ENCODE data around the gene PKN1.
A peak's percentile ranks its signal among the peaks of the same experiment; 100 is the strongest.

The PKN1 gene

GRCh38 chr19:14487370-14488125 lies 54.4 kb downstream of the PKN1 start:
- Histone ChIP-seq H3K4ac (ENCODE audit: low read depth, low read length) (no peak overlapping the region), H3K79me1 (ENCODE audit: low read length) (no peaks in the 10 kb centered on the region), H3K27ac (ENCODE audit: low read depth, low read length) (no peak overlapping the region), H2AK5ac (ENCODE audit: low read length) (no peak overlapping the region), H3K36me3 (ENCODE audit: control insufficient read depth in 1 of 2, insufficient read depth in 2 of 2, low read length in 2 of 2) (peaks cover 26 to 29% of the 10 kb centered on the region in 2 experiments), H3K9ac (ENCODE audit: low read length) (no peak overlapping the region), H2AFZ (ENCODE audit: insufficient read depth, low read length, poor library complexity) (no peak overlapping the region), H2BK120ac (ENCODE audit: insufficient read depth, low read length, poor library complexity) (no peak overlapping the region), H2BK5ac (ENCODE audit: low read depth, low read length, poor library complexity) (no peak overlapping the region), H3K9me3 (ENCODE audit: insufficient read depth, low read depth, low read length) (peaks cover 2% of the 10 kb centered on the region), H2BK12ac (ENCODE audit: low read length) (no peak overlapping the region), H4K91ac (ENCODE audit: low read depth, low read length) (no peak overlapping the region), H3K4me1 (ENCODE audit: control insufficient read depth in 1 of 2, insufficient read depth in 2 of 2, low read length in 2 of 2) (no peaks in the 10 kb centered on the region), H3K79me2 (ENCODE audit: control insufficient read depth, insufficient read depth, low read length, poor library complexity) (no peaks in the 10 kb centered on the region), H3K18ac (ENCODE audit: low read length) (no peak overlapping the region), H3K4me3 (ENCODE audit: low read depth, low read length) (no peak overlapping the region), H4K8ac (ENCODE audit: low read depth, low read length) (no peak overlapping the region), H3K27me3 (ENCODE audit: insufficient read depth, low read length) (no peaks in the 10 kb centered on the region), H3K14ac (ENCODE audit: low read length) (no peak overlapping the region), H4K12ac (ENCODE audit: low read depth, low read length) (no peak overlapping the region), H3K4me2 (ENCODE audit: low read length) (no peak overlapping the region), H3K23ac (ENCODE audit: low read length) (no peak overlapping the region)
- no peak for DNase-seq
- no CpG with 5 or more reads among the region's 16 CpGs for WGBS (ENCODE audit: extremely low coverage, insufficient coverage, insufficient read length)

- H2AFZ ChIP-seq (ENCODE audit: insufficient read depth, low read length, poor library complexity), result no peak overlapping the region
- H2BK120ac ChIP-seq (ENCODE audit: insufficient read depth, low read length, poor library complexity), result no peak overlapping the region
- no peak for DNase-seq
- H4K8ac ChIP-seq (ENCODE audit: low read depth, low read length), result no peak overlapping the region
- H2BK12ac ChIP-seq (ENCODE audit: low read length), result no peak overlapping the region
- H3K79me1 ChIP-seq (ENCODE audit: low read length), result peaks cover 10% of the 10 kb centered on the region
- no peak overlapping the region for H3K4me3 ChIP-seq (ENCODE audit: low read depth, low read length)
- no peak overlapping the region for H2AK5ac ChIP-seq (ENCODE audit: low read length)
- peaks cover 13% of the 10 kb centered on the region for H3K79me2 ChIP-seq (ENCODE audit: control insufficient read depth, insufficient read depth, low read length, poor library complexity)
- no peak overlapping the region for H4K91ac ChIP-seq (ENCODE audit: low read depth, low read length)
- no peak overlapping the region for H3K23ac ChIP-seq (ENCODE audit: low read length)
- H3K27ac ChIP-seq (ENCODE audit: low read depth, low read length), result no peak overlapping the region
- WGBS (ENCODE audit: extremely low coverage, insufficient coverage, insufficient read length), result no CpG with 5 or more reads among the region's 5 CpGs
- no peak overlapping the region for H4K12ac ChIP-seq (ENCODE audit: low read depth, low read length)
- no peak overlapping the region for H3K4ac ChIP-seq (ENCODE audit: low read depth, low read length)
- H3K9me3 ChIP-seq (ENCODE audit: insufficient read depth, low read depth, low read length), result peaks cover 2% of the 10 kb centered on the region
- H3K4me1 ChIP-seq (ENCODE audit: control insufficient read depth in 1 of 2, insufficient read depth in 2 of 2, low read length in 2 of 2), result peaks cover 7 to 10% of the 10 kb centered on the region in 2 experiments
- no peak overlapping the region for H3K4me2 ChIP-seq (ENCODE audit: low read length)
- H2BK5ac ChIP-seq (ENCODE audit: low read depth, low read length, poor library complexity), result no peak overlapping the region
- peaks cover 24 to 29% of the 10 kb centered on the region in 2 experiments for H3K36me3 ChIP-seq (ENCODE audit: control insufficient read depth in 1 of 2, insufficient read depth in 2 of 2, low read length in 2 of 2)
- H3K27me3 ChIP-seq (ENCODE audit: insufficient read depth, low read length), result no peaks in the 10 kb centered on the region
- no peak overlapping the region for H3K18ac ChIP-seq (ENCODE audit: low read length)
- no peak overlapping the region for H3K9ac ChIP-seq (ENCODE audit: low read length)
- H3K14ac ChIP-seq (ENCODE audit: low read length), result no peak overlapping the region
Observed at GRCh38 chr19:14492756-14493337, 59.7 kb downstream of the PKN1 start.

GRCh38 chr19:14494411-14494810 lies 61.3 kb downstream of the PKN1 start:
- H3K23ac ChIP-seq (ENCODE audit: low read length), result no peak overlapping the region
- no peak overlapping the region for H3K14ac ChIP-seq (ENCODE audit: low read length)
- no peaks in the 10 kb centered on the region for H3K27me3 ChIP-seq (ENCODE audit: insufficient read depth, low read length)
- H2AFZ ChIP-seq (ENCODE audit: insufficient read depth, low read length, poor library complexity), result no peak overlapping the region
- H3K27ac ChIP-seq (ENCODE audit: low read depth, low read length), result no peak overlapping the region
- peaks cover 10% of the 10 kb centered on the region for H3K79me1 ChIP-seq (ENCODE audit: low read length)
- peak overlapping the region; percentile 19 for H4K91ac ChIP-seq (ENCODE audit: low read depth, low read length)
- peak overlapping the region; percentile 98 for H3K4ac ChIP-seq (ENCODE audit: low read depth, low read length)
- no peak for DNase-seq
- H2BK5ac ChIP-seq (ENCODE audit: low read depth, low read length, poor library complexity), result no peak overlapping the region
- H2BK12ac ChIP-seq (ENCODE audit: low read length), result peak overlapping the region; percentile 30
- H3K4me2 ChIP-seq (ENCODE audit: low read length), result peak overlapping the region; percentile 81
- H3K79me2 ChIP-seq (ENCODE audit: control insufficient read depth, insufficient read depth, low read length, poor library complexity), result peaks cover 13% of the 10 kb centered on the region
- peaks cover 7 to 10% of the 10 kb centered on the region in 2 experiments for H3K4me1 ChIP-seq (ENCODE audit: control insufficient read depth in 1 of 2, insufficient read depth in 2 of 2, low read length in 2 of 2)
- H3K4me3 ChIP-seq (ENCODE audit: low read depth, low read length), result no peak overlapping the region
- peaks cover 17 to 19% of the 10 kb centered on the region in 2 experiments for H3K36me3 ChIP-seq (ENCODE audit: control insufficient read depth in 1 of 2, insufficient read depth in 2 of 2, low read length in 2 of 2)
- H4K8ac ChIP-seq (ENCODE audit: low read depth, low read length), result no peak overlapping the region
- no CpG with 5 or more reads among the region's 4 CpGs for WGBS (ENCODE audit: extremely low coverage, insufficient coverage, insufficient read length)
- H2BK120ac ChIP-seq (ENCODE audit: insufficient read depth, low read length, poor library complexity), result no peak overlapping the region
- no peak overlapping the region for H3K9ac ChIP-seq (ENCODE audit: low read length)
- peak overlapping the region; percentile 77 for H3K18ac ChIP-seq (ENCODE audit: low read length)
- no peak overlapping the region for H2AK5ac ChIP-seq (ENCODE audit: low read length)
- H4K12ac ChIP-seq (ENCODE audit: low read depth, low read length), result peak overlapping the region; percentile 20
- peaks cover 2% of the 10 kb centered on the region for H3K9me3 ChIP-seq (ENCODE audit: insufficient read depth, low read depth, low read length)

DNA sequence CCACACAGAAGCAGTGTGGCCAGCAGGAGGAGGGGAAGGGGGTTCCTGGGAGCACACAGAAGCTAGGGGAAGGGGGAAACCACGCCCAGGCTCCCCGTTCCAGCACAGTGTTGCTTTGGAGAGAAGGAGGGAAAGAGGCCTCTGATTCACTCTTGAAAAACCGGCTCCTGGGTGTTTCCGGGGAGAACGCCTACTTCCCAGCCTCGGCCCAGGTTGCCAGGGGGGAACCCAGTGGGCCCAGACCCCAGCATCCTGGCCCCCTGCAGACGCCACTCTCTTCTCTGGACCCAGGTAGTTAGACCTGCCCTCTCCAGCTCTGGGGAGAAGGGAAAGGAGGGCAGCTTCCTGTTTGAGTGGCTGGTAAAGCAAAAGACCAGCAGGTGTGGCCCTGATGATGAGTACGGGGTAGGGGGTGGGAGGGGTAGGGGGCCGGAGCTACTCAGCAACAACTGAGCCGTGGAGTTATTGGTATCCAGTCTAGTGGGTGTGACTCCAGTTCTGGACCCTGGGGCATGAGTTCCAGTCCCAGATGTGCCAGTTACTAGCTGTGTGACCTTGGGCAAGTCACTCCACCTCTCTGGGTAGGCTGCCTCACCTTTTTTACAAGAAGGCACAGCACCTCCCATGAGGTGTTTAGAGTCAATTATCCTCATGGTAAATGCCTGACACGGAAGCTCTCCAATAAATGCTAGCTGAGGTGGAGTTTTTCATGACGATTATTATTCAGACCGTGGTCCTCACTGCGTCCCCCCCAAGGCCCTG lies 62.0 kb downstream of the PKN1 start:
- Histone ChIP-seq H3K27me3 (ENCODE audit: insufficient read depth, low read length) (no peaks in the 10 kb centered on the region), H3K14ac (ENCODE audit: low read length) (peak overlapping the region; percentile 62), H3K4me1 (ENCODE audit: control insufficient read depth in 1 of 2, insufficient read depth in 2 of 2, low read length in 2 of 2) (peaks cover 7 to 10% of the 10 kb centered on the region in 2 experiments), H2BK5ac (ENCODE audit: low read depth, low read length, poor library complexity) (no peak overlapping the region), H3K18ac (ENCODE audit: low read length) (peak overlapping the region; percentile 77), H4K91ac (ENCODE audit: low read depth, low read length) (peak overlapping the region; percentile 74), H3K23ac (ENCODE audit: low read length) (no peak overlapping the region), H3K36me3 (ENCODE audit: control insufficient read depth in 1 of 2, insufficient read depth in 2 of 2, low read length in 2 of 2) (peaks cover 16% of the 10 kb centered on the region in 2 experiments), H4K12ac (ENCODE audit: low read depth, low read length) (peak overlapping the region; percentile 45), H3K4me3 (ENCODE audit: low read depth, low read length) (peak overlapping the region; percentile 79), H3K4ac (ENCODE audit: low read depth, low read length) (peak overlapping the region; percentile 98), H2BK12ac (ENCODE audit: low read length) (peak overlapping the region; percentile 51), H3K27ac (ENCODE audit: low read depth, low read length) (no peak overlapping the region), H3K79me1 (ENCODE audit: low read length) (peaks cover 10% of the 10 kb centered on the region), H2BK120ac (ENCODE audit: insufficient read depth, low read length, poor library complexity) (no peak overlapping the region), H3K9me3 (ENCODE audit: insufficient read depth, low read depth, low read length) (peaks cover 2% of the 10 kb centered on the region), H2AK5ac (ENCODE audit: low read length) (peak overlapping the region; percentile 28), H4K8ac (ENCODE audit: low read depth, low read length) (peak overlapping the region; percentile 61), H3K4me2 (ENCODE audit: low read length) (peak overlapping the region; percentile 81), H3K9ac (ENCODE audit: low read length) (peak overlapping the region; percentile 69), H3K79me2 (ENCODE audit: control insufficient read depth, insufficient read depth, low read length, poor library complexity) (peaks cover 13% of the 10 kb centered on the region), H2AFZ (ENCODE audit: insufficient read depth, low read length, poor library complexity) (peak overlapping the region; percentile 74)
- DNase-seq, result peak in 1 of 2 donors; percentile 33
- no CpG with 5 or more reads among the region's 14 CpGs for WGBS (ENCODE audit: extremely low coverage, insufficient coverage, insufficient read length)

All from trophoblast cell (in vitro differentiated cells and primary cell).